Dermis blood vessel endothelial cell (primary cell): ENCODE results near the gene POLR3A. TPM values are rescaled to one million over a fixed set of nuclear protein-coding genes. Genes with fewer than 3 reads are reported as not detected.

ENCODE experiments used
- DNase-seq: peaks from one replicate; pipeline ENCODE4 v3.0.0; 2010
- total RNA-seq: library from RNA; depleted of rRNA; stranded (reverse); fragments of >200 nt; gene quantifications from 2 replicates; pipeline ENCODE4 v1.2.3, GENCODE V29; 2014

Gene POLR3A
- total RNA-seq, 1 donor from 2014 or later, result 12.1 TPM

GRCh38 chr10:77943121-77943901, 86.0 kb downstream of the POLR3A start:
- peak; percentile 48 for DNase-seq

GRCh38 chr10:77941790-77942189, 87.5 kb downstream of the POLR3A start:
- DNase-seq, result no peak

GRCh38 chr10:77940627-77941026, 88.7 kb downstream of the POLR3A start:
- DNase-seq, result no peak

- DNase-seq, result no peak
Observed at GRCh38 chr10:77940225-77940624, 89.1 kb downstream of the POLR3A start.

- no peak for DNase-seq
Observed at GRCh38 chr10:77939561-77940001, 89.7 kb downstream of the POLR3A start.

GRCh38 chr10:77936697-77937567, 92.4 kb downstream of the POLR3A start:
- no peak for DNase-seq

GRCh38 chr10:77932016-77932715, 97.1 kb downstream of the POLR3A start:
- no peak for DNase-seq

- peak; percentile 22 for DNase-seq
Observed at GRCh38 chr10:77927402-77928246, 101.7 kb downstream of the POLR3A start.

- peak; percentile 32 for DNase-seq
Observed at GRCh38 chr10:77926566-77927401, 102.5 kb downstream of the POLR3A start, which contains the start of gene DLG5. DLG5 (minus strand) TSS chr10:77926755; CDS start chr10:77926520, 235 bp downstream.

GRCh38 chr10:77925795-77926565, 103.3 kb downstream of the POLR3A start:
- DNase-seq, result peak; percentile 56

- DNase-seq, result peak; percentile 33
Observed at GRCh38 chr10:77925410-77925794, 103.9 kb downstream of the POLR3A start.

- no peak for DNase-seq
Observed at GRCh38 chr10:77922566-77923179, 106.6 kb downstream of the POLR3A start.

GRCh38 chr10:77922055-77922454, 107.3 kb downstream of the POLR3A start:
- DNase-seq, result no peak

- DNase-seq, result no peak
Observed at GRCh38 chr10:77921395-77921794, 107.9 kb downstream of the POLR3A start.

GRCh38 chr10:77920495-77920894, 108.8 kb downstream of the POLR3A start:
- no peak for DNase-seq

- no peak for DNase-seq
Observed at GRCh38 chr10:77919713-77920108, 109.6 kb downstream of the POLR3A start.
